Ascending aorta (tissue), 2 donors: ENCODE results near the gene GTPBP8. TPM values are rescaled to one million over a fixed set of nuclear protein-coding genes. Genes with fewer than 3 reads are reported as not detected.

ENCODE experiments used
- DNase-seq, 2 donors: peaks; one replicate each; pipeline ENCODE4 v3.0.0-alpha.2; 2019; ENCODE audit warnings: low spot score in 2 of 2
- H3K27ac ChIP-seq, 2 donors: fragments of 200-600 bp; sonication (generic); one replicate each; pipeline ENCODE4 v1.5.1; 2016 to 2017; ENCODE audit warnings: mild to moderate bottlenecking in 1 of 2
- H3K27me3 ChIP-seq: fragments of 200-600 bp; sonication (generic); one replicate; pipeline ENCODE4 v1.5.1; 2017
- H3K36me3 ChIP-seq, 2 donors: fragments of 200-600 bp; sonication (generic); one replicate each; pipeline ENCODE4 v1.5.1; 2016
- H3K4me1 ChIP-seq, 2 donors: fragments of 200-600 bp; sonication (generic); one replicate each; pipeline ENCODE4 v1.5.1; 2016 to 2017; ENCODE audit warnings: mild to moderate bottlenecking in 1 of 2
- H3K4me3 ChIP-seq, 2 donors: fragments of 200-600 bp; sonication (generic); one replicate each; pipeline ENCODE4 v1.5.1; 2016 to 2017; ENCODE audit warnings: mild to moderate bottlenecking in 1 of 2
- H3K9me3 ChIP-seq, 2 donors: fragments of 200-600 bp; sonication (generic); one replicate each; pipeline ENCODE4 v1.5.1; 2016
- CTCF ChIP-seq, 3 experiments: fragments of 200-600 bp in 2 of 3; fragments of 450-650 bp in 1 of 3; sonication (generic) in 2 of 3; IDR thresholded peaks; one replicate each; pipeline ENCODE4 v1.5.1; 2016 to 2019; ENCODE audit warnings: antibody characterized with exemption in 3 of 3, mild to moderate bottlenecking in 1 of 3, moderate library complexity in 1 of 3
- intact Hi-C: fragments of 100-400 bp; cut with DNase I; formaldehyde crosslinking; loops from one replicate; pipeline ENCODE4 v1.15.1; 2023
- total RNA-seq: library from RNA; depleted of rRNA; stranded (reverse); fragments of >200 nt; gene quantifications from one replicate; pipeline ENCODE4 v1.1.0, GENCODE V29; 2016

Gene GTPBP8
- total RNA-seq, 1 donor from 2014 or later, result 1.6 TPM

GRCh38 chr3:112979244-112979832, 11.4 kb upstream of the GTPBP8 start:
- H3K27me3 ChIP-seq, result no peaks in the 10 kb centered on the region
- H3K36me3 ChIP-seq, result no peaks in the 10 kb centered on the region
- H3K9me3 ChIP-seq, result no peaks in the 10 kb centered on the region
- H3K27ac ChIP-seq, result no peak overlapping the region
- no peak for DNase-seq
- TF ChIP-seq CTCF (IDR thresholded peaks at IDR 0.05), result peak; percentile 37 to 65 (median 59)
- intact Hi-C loops, result no loop called here
- no peak overlapping the region for H3K4me3 ChIP-seq
- H3K4me1 ChIP-seq, result no peaks in the 10 kb centered on the region

- Histone ChIP-seq H3K4me1 (no peaks in the 10 kb centered on the region), H3K27me3 (no peaks in the 10 kb centered on the region), H3K27ac (no peak overlapping the region), H3K4me3 (no peak overlapping the region), H3K9me3 (no peaks in the 10 kb centered on the region), H3K36me3 (no peaks in the 10 kb centered on the region)
- no peak for TF ChIP-seq CTCF (IDR thresholded peaks at IDR 0.05)
- DNase-seq, result no peak
- intact Hi-C loops, result loop anchor here (2.0 to 5.0 kb wide), 2 partner anchors 337 to 398 kb away; no protein-coding TSS in a partner anchor
Measured at GRCh38 chr3:112980080-112980479, 10.7 kb upstream of the GTPBP8 start.

- no peak for TF ChIP-seq CTCF (IDR thresholded peaks at IDR 0.05)
- no peaks in the 10 kb centered on the region for H3K27me3 ChIP-seq
- intact Hi-C loops, result loop anchor here (5.0 kb wide), 1 partner anchor 400 kb away; no protein-coding TSS in a partner anchor
- no peak overlapping the region for H3K4me3 ChIP-seq
- no peaks in the 10 kb centered on the region for H3K9me3 ChIP-seq
- no peaks in the 10 kb centered on the region for H3K4me1 ChIP-seq
- DNase-seq, result no peak
- H3K36me3 ChIP-seq, result no peaks in the 10 kb centered on the region
- no peak overlapping the region for H3K27ac ChIP-seq
Measured at GRCh38 chr3:112982710-112983109, 8.1 kb upstream of the GTPBP8 start.

- Histone ChIP-seq H3K4me1 (no peaks in the 10 kb centered on the region), H3K9me3 (no peaks in the 10 kb centered on the region), H3K27me3 (no peaks in the 10 kb centered on the region), H3K27ac (no peak overlapping the region), H3K36me3 (no peaks in the 10 kb centered on the region), H3K4me3 (no peak overlapping the region)
- TF ChIP-seq CTCF (IDR thresholded peaks at IDR 0.05), result no peak
- intact Hi-C loops, result loop anchor here (5.0 kb wide), 1 partner anchor 402 kb away; no protein-coding TSS in a partner anchor
- no peak for DNase-seq
Measured at GRCh38 chr3:112984485-112984884, 6.3 kb upstream of the GTPBP8 start.

- Histone ChIP-seq H3K4me1 (peaks cover 2 to 5% of the 10 kb centered on the region in 2 donors), H3K4me3 (no peak overlapping the region), H3K27ac (no peak overlapping the region), H3K9me3 (no peaks in the 10 kb centered on the region), H3K36me3 (no peaks in the 10 kb centered on the region), H3K27me3 (no peaks in the 10 kb centered on the region)
- intact Hi-C loops, result no loop called here
- no peak for DNase-seq
- no peak for TF ChIP-seq CTCF (IDR thresholded peaks at IDR 0.05)
Measured at GRCh38 chr3:112987710-112988334, 3.0 kb upstream of the GTPBP8 start.
